Central memory CD4-positive, alpha-beta T cell (primary cell): ENCODE measurements around the gene BAK1.
"Not testable (repeated sequence)": the region's sequence is repeated elsewhere in the genome, so short reads cannot be mapped to it uniquely, and the experiment has no call there.

ENCODE experiments used
- DNase-seq: peaks from one replicate; pipeline ENCODE4 v3.0.0; 2022

BAK1 gene

GRCh38 chr6:33607784-33608161, 27.7 kb upstream of the BAK1 start:
- DNase-seq, result no peak

GRCh38 chr6:33607126-33607783, 27.2 kb upstream of the BAK1 start:
- DNase-seq, result no peak

GRCh38 chr6:33606642-33607041, 26.6 kb upstream of the BAK1 start:
- no peak for DNase-seq

- DNase-seq, result no peak
Measured at GRCh38 chr6:33604941-33605854, 25.1 kb upstream of the BAK1 start.

DNA sequence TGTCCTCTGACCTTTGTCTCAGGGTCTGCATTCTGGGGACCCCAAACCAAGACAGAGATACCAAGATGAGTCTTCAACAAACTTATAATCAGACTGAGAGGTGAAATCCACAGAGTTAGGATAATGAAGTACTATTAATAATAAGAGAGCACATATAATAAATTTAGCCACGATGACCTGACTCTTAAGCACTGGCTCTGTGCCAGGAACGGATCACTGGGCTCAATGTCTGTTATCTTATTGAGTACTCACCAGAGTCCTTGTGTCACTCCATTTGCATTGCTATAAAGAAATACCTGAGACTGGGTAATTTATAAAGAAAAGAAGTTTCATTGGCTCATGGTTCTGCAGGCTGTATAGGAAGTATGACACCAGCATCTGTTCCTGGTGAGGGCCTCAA, 22.1 kb upstream of the BAK1 start:
- no peak for DNase-seq

GRCh38 chr6:33600761-33601160, 20.7 kb upstream of the BAK1 start:
- no peak for DNase-seq

DNA sequence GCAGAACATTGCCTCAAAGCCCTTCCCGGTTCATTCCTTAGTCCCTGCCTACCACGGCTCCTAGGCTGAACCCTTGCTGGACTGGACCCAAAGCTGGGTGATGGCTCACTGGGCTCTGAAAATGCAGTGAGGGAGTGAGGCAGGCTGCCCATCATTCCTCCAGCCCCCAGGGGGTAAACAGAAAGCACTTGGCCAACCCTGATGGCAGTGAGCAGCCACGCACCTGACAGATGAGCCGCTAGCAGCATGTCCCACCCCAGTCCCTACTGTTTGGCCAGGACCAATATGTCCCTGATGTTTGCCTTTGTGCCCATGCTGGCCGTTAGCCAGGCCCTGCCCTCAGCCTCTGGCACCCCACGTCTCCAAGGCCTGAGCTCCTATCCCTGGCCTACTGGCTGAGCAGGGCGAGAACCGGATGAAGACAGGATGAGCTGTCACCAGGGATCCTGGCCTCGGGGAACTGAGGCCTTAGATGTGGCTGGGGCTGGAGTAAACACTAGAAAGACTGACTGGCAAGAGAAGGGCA, 19.4 kb upstream of the BAK1 start:
- DNase-seq, result no peak

DNA sequence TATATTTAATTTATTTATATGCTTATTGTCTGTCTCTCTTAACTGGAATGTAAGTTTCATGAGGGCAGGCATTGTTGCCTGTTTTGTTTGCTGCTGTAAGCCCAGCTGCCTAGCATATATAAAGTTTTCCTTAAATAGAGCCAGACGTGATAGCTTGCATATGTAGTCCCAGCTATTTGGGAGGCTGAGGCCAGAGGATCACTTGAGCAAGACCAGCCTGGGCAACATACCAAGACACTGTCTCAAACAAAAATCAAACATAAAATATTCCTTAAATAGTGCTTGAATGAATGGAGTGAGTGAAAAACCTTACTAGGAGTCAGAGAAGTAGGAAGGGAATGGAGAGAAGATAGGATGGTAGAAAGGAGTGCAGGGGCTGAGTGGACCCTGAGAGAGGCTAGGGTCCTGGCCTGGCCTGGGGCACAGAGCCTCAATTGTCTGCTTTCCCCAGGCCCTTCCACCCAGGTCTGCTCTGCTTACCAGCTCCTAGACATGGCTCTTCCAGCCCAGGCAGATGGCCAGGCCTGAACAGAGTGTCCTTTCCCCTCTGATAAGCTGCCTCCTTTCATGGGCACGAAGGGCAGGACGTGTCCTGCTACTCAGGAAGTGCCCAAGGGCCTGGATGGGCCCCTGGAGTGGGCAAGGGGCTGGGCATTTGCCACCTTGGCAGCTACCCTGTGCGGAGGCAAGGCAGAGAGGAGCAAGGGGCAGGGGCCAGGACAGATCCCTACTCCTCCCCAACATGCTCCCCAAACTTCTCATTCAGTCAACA, 17.7 kb upstream of the BAK1 start:
- DNase-seq, result no peak

- not testable (repeated sequence) for DNase-seq
Measured at GRCh38 chr6:33596894-33597293, 16.8 kb upstream of the BAK1 start.

GRCh38 chr6:33595001-33595846, 15.1 kb upstream of the BAK1 start:
- no peak for DNase-seq

DNA sequence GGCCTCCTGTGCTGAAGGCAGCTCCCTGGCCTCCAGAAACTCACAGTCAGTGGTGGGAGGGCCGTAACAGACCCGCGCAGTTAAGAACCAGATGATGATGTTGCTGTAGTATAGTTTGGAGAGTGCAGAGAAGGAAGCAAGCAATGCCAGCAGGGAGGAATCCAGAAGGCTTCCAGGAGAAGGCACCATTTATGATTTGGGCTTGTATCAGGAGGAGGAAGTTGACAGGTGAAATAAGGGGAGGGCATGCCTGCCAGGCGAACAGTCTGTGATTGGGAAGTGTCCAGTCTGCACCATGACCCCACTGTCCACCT, 13.3 kb upstream of the BAK1 start:
- DNase-seq, result no peak

GRCh38 chr6:33592595-33593413, 12.7 kb upstream of the BAK1 start:
- peak; percentile 44 for DNase-seq

GRCh38 chr6:33592280-33592594, 12.2 kb upstream of the BAK1 start:
- no peak for DNase-seq

DNA sequence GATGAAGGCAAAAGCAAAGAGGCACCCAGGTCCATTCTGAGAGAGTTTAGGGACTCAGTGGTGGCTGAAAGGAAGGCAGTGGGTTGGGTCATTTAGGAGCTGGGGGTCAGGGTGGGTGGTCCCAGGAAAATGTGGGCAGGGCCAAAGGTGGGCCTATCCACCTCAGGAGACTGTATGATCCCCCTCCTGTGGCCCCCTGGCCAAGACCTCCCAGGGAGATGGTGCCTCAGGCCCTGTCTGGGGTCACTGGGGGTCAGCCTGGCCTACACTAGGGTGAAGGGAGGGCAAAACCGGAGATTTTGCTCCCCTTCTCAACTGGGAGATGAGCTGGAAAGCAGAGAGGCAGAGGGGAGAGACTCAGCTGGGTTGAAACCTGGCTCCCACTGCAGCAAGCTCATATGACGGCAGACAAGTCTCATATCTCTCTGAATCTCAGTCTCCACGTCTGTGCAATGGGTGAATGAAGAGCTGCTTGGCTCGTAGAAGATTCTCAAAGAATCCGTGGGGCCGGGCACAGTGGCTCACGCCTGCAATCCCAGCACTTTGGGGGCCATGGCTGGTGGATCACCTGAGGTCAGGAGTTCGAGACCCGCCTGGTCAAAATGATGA, 11.5 kb upstream of the BAK1 start:
- no peak for DNase-seq

GRCh38 chr6:33590531-33591198, 10.6 kb upstream of the BAK1 start:
- no peak for DNase-seq

- DNase-seq, result no peak
Measured at GRCh38 chr6:33589731-33590530, 9.9 kb upstream of the BAK1 start.

- DNase-seq, result no peak
Measured at GRCh38 chr6:33589392-33589730, 9.3 kb upstream of the BAK1 start.

DNA sequence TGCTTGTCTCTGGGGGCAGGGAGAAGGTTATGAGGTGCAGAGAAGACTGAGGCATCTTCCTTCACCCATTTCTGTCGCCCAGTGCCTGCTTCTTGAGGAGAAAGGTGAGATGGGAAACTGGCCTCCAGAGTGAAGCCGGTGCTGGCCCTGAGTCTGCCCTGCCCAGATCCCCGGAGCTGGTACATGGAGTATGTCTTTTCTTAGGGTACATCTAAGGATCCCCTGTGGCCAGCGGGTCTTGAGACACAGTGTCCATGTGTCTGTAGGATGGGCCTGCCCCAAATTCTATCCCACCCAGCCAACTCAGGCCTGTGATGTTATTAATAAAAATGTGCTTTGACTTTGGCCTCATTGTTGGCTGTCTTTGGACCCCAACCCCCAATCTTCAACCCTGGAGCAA, 8.8 kb upstream of the BAK1 start:
- DNase-seq, result no peak

GRCh38 chr6:33587529-33587928, 7.5 kb upstream of the BAK1 start:
- DNase-seq, result no peak

DNA sequence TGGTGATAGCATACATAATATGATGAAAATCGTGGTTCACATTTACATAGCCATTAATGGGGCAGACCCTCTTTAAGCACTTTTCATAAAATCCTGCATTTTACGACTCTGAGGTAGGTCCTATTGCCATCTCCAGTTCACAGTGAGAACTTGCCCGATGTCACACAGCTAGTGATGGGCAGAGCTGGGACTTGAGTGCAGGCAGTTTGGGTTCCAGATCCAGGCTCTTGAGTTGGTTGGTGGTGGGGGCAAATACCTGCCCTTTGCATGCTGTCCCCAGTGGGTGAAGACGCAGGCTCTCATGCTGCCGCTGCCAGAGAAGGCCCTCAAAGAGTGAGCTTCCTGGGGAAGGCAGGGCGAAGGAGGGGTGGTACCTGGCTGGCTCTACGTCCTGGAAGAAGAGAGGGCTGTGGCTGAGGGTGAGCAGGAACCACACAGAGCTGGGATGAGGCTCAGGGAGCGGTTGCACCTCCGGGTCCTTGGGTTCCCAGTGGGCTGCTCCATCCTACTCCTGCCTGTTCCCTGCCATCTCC, 6.1 kb upstream of the BAK1 start:
- no peak for DNase-seq
